ENCODE data around the gene CEP104. TPM values are rescaled to one million over a fixed set of nuclear protein-coding genes. Genes with fewer than 3 reads are reported as not detected.

CEP104 gene
- total RNA-seq, 2 donors from 2014 or later = 43.5 to 45.6 TPM

- intact Hi-C loops (cut with DNase I, micrococcal nuclease) = no loop called here
- no peak for DNase-seq
Observed at GRCh38 chr1:3774946-3775489, 82.0 kb downstream of the CEP104 start.

GRCh38 chr1:3774276-3774945 is 82.6 kb downstream of the CEP104 start:
- DNase-seq = no peak
- ATAC-seq = no peak
- intact Hi-C loops (cut with DNase I, micrococcal nuclease) = no loop called here

More at GRCh38 chr1:3774946-3775489, 82.0 kb downstream of the CEP104 start:
- ATAC-seq = no peak

GRCh38 chr1:3773572-3774275 is 83.3 kb downstream of the CEP104 start:
- intact Hi-C loops (cut with DNase I, micrococcal nuclease) = no loop called here
- DNase-seq (no peak), ATAC-seq (no peak)

- DNase-seq (peak; percentile 31 to 34), ATAC-seq (peak; percentile 2)
- intact Hi-C loops (cut with DNase I, micrococcal nuclease) = no loop called here
Observed at GRCh38 chr1:3772715-3773571, 84.1 kb downstream of the CEP104 start, which contains the start of gene SMIM1. Gene SMIM1, plus strand, starts transcription at chr1:3772749. Its CDS starts 2,625 bp downstream, at chr1:3775374.

GRCh38 chr1:3772027-3772714 is 84.8 kb downstream of the CEP104 start:
- peak; percentile 81 for ATAC-seq
- intact Hi-C loops (cut with DNase I, micrococcal nuclease) = no loop called here
- peak; percentile 95 to 97 for DNase-seq

DNA sequence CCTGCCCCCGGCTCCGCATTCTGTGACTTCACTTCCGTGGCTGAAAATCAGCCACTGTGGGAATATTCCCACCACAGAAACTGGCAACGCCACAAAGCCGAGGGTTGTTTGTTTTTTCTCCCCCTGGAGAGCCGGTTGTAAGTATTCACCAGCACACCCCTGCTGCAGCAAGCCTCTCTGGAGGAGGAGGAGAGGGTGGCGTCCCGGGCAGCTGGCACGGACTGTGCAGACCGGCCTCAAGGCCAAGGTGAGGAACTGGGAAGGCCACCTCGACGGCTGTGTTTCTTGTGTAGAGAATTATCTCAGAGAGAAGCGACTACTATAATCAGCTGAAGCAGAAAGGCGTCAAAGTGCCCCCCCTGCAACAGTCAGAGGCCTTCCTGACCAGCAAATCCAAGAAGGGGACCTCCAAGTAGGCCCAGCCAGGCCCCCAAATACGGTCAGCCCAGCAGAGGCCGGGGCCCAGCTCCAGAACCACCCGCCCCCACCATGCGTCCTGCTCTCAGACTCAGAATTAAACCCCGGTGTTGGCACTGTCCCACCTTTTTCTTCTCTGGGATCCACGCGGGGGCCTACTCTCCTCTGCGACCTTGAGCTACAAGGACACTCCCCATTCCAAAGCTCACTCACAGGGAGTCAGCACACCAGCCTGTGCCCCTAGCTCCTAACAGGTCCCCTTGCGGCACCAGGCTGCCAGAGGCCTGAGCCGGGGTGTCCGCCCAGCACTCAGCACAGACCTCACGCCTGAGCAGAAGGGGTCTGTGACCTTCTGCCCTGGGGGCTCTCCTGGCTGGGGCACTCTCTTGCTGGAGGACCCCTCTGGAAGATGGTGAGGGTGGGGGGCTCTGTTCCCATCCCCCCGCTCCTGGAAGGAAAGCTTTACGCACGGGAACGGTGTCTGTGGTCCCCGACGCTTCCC is 85.6 kb downstream of the CEP104 start:
- DNase-seq (no peak), ATAC-seq (no peak)
- intact Hi-C loops (cut with DNase I, micrococcal nuclease) = no loop called here

GRCh38 chr1:3770047-3770765 is 86.8 kb downstream of the CEP104 start:
- ATAC-seq = no peak
- DNase-seq = no peak
- intact Hi-C loops (cut with DNase I, micrococcal nuclease) = no loop called here

- DNase-seq (no peak), ATAC-seq (no peak)
- intact Hi-C loops (cut with DNase I, micrococcal nuclease) = no loop called here
Observed at GRCh38 chr1:3768811-3769390, 88.1 kb downstream of the CEP104 start.

GRCh38 chr1:3767328-3767925 is 89.6 kb downstream of the CEP104 start:
- DNase-seq (no peak), ATAC-seq (no peak)
- intact Hi-C loops (cut with DNase I, micrococcal nuclease) = no loop called here

DNA sequence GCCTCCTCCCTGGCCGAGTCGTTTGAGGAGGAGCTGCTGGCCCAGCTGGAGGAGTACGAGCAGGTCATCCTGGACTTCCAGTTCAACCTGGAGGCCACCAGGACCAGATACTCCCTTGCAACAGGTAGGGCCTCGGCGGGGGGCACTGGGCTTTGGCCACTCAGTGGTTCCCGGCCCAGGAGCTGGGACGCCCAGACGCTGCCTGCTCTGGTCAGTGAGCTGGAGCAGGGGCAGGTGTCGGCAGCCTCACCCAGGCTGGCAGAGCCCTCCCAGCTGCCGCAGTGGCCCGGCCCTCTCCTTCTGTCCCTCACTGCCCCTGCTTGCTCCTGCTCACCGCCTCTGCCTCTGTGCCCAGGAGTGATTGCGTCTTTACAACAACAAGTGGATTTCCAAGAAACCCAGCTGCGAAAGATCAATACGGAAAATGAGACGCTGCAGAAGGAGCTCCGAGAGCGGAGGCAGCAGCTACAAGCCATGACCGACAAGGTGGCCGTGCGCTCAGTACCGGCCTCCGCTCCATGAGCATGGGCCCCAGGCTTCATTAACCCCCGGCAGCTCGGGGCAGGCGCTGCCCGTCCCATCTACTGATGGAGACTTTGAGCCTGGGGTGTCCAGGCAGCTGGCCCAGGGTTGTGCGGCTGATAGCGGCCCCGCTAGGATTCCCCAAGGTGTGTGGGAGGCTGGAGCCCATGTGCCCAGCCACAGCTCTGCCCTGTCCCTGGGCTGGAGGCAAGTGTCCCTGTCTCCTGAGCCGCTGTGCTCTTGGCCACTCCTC is 93.5 kb downstream of the CEP104 start:
- no peak for ATAC-seq
- intact Hi-C loops (cut with DNase I, micrococcal nuclease) = no loop called here
- DNase-seq = no peak

- DNase-seq (no peak), ATAC-seq (no peak)
- intact Hi-C loops (cut with DNase I, micrococcal nuclease) = no loop called here
Observed at GRCh38 chr1:3762873-3763228, 94.2 kb downstream of the CEP104 start.

DNA sequence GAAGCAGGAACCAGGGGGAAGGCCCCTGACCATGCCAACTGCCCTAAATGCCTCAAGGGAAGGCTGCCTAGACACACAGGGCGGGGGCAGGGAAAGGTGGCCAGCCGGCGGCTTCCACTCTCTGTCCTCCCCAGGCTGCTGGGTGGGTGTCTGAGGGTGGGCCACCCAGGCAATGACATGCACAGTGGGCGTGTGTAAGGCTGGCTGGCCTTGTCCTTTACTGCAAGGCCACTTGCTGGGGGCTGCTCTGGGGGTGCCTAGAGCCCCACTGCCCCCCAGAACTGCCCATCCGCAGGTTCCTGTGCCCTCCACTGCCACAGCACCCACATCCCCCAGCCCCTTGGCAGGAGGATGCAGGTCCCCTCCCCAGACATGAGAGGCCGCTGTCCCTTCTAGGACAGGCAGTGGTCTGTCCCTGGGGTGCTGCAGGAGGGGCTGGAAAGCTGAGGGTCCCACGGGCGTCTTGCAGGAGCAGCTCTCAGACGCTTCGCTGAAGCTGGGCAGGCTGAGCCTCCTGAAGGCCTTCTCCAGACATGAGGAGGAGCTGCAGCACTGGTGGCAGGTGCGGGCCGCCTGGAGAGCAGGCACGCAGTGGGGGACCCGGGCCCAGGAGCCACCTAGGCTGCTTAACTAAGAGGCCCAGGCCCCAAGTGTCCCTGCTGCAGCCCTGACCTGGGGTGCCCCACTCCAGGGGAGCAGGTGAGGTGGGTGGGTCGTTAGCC is 94.7 kb downstream of the CEP104 start:
- DNase-seq (no peak), ATAC-seq (no peak)
- intact Hi-C loops (cut with DNase I, micrococcal nuclease) = no loop called here
